PC-9 (cell line): ENCODE data around the gene LYZL6. TPM values are rescaled to one million over a fixed set of nuclear protein-coding genes. Genes with fewer than 3 reads are reported as not detected.

Source experiments
- BruUV-seq: library from RNA; stranded (reverse); fragments of 400-500 nt; replicated peaks from 2 replicates; lab custom pipeline; 2021; lab: Mats Ljungman, UMichigan
- CTCF ChIA-PET: fragments of 300-600 bp; sonication (Branson Sonifier 250); formaldehyde crosslinking; loops from one replicate; lab custom pipeline; 2022; ENCODE audit warnings: antibody characterized with exemption; lab: Charles Lee
- POLR2A ChIA-PET: fragments of 300-600 bp; sonication (Branson Sonifier 250); formaldehyde crosslinking; loops from one replicate; lab custom pipeline; 2022; ENCODE audit warnings: antibody characterized with exemption; ENCODE audit not compliant: unreplicated experiment; lab: Charles Lee
- DNase-seq, 2 experiments: peaks; one replicate each; pipeline versions ENCODE4 v3.0.0 to v3.0.0-alpha.2; 2015 to 2022; ENCODE audit warnings: mixed read lengths in 1 of 2
- H2AFZ ChIP-seq: fragments of 200-600 bp; sonication (generic); 2 replicates; pipeline ENCODE4 v1.8.1; 2017; ENCODE audit warnings: antibody characterized with exemption
- H3F3A ChIP-seq: fragments of 200-600 bp; sonication (generic); 2 replicates; pipeline ENCODE4 v1.8.1; 2017; ENCODE audit warnings: antibody characterized with exemption, mild to moderate bottlenecking, low read depth; ENCODE audit not compliant: insufficient read depth
- H3K27ac ChIP-seq: fragments of 200-600 bp; sonication (generic); 2 replicates; pipeline ENCODE4 v1.6.1; 2016; ENCODE audit warnings: mixed run types
- H3K27me3 ChIP-seq: fragments of 200-600 bp; sonication (generic); 2 replicates; pipeline ENCODE4 v1.6.1; 2016; ENCODE audit warnings: low read depth, mixed run types; ENCODE audit not compliant: insufficient read depth
- H3K36me3 ChIP-seq: fragments of 200-600 bp; sonication (generic); 2 replicates; pipeline ENCODE4 v1.6.1; 2016; ENCODE audit warnings: low read depth, mixed run types
- H3K4me1 ChIP-seq: fragments of 200-600 bp; sonication (generic); replicated peaks from 2 replicates; pipeline ENCODE4 v1.6.1; 2016; ENCODE audit warnings: mixed run types; ENCODE audit not compliant: insufficient read depth
- H3K4me2 ChIP-seq: fragments of 200-600 bp; sonication (generic); 2 replicates; pipeline ENCODE4 v1.6.1; 2017; ENCODE audit warnings: mixed run types
- H3K4me3 ChIP-seq: fragments of 200-600 bp; sonication (generic); 2 replicates; pipeline ENCODE4 v1.6.1; 2016; ENCODE audit warnings: mixed run types
- H3K79me2 ChIP-seq: fragments of 200-600 bp; sonication (generic); 2 replicates; pipeline ENCODE4 v1.6.1; 2017; ENCODE audit warnings: low read depth, mixed run types
- H3K9me2 ChIP-seq: fragments of 200-600 bp; sonication (generic); 2 replicates; pipeline ENCODE4 v1.8.1; 2017; ENCODE audit warnings: mild to moderate bottlenecking; ENCODE audit not compliant: insufficient read depth
- H3K9me3 ChIP-seq: fragments of 200-600 bp; sonication (generic); 2 replicates; pipeline ENCODE4 v1.8.1; 2016; ENCODE audit warnings: low read depth; ENCODE audit not compliant: insufficient read depth
- H4K20me1 ChIP-seq: fragments of 200-600 bp; sonication (generic); 2 replicates; pipeline ENCODE4 v1.8.1; 2017; ENCODE audit not compliant: insufficient read depth
- CTCF ChIP-seq: fragments of 200-600 bp; sonication (generic); conservative IDR thresholded peaks from 2 replicates; pipeline ENCODE4 v1.6.1; 2017; ENCODE audit warnings: mixed run types, antibody characterized with exemption, mild to moderate bottlenecking, moderate library complexity
- EZH2 ChIP-seq: fragments of 200-600 bp; sonication (generic); IDR thresholded peaks from 2 replicates; pipeline ENCODE4 v1.8.0; 2017; ENCODE audit warnings: antibody characterized with exemption, low read depth
- intact Hi-C: fragments of 100-400 bp; cut with micrococcal nuclease; formaldehyde crosslinking; loops from one replicate; pipeline ENCODE4 v1.10.0; 2022; ENCODE audit not compliant: unreplicated experiment
- total RNA-seq: library from RNA; stranded (reverse); gene quantifications from 2 replicates; pipeline ENCODE4 v1.2.3, GENCODE V29; 2021

LYZL6 gene
- total RNA-seq, 1 experiment from 2014 or later: not detected

- no peaks in the 10 kb centered on the region for H3K36me3 ChIP-seq
- no TSS peak for BruUV-seq
- no peaks in the 10 kb centered on the region for H3F3A ChIP-seq
- no peak overlapping the region for H3K27ac ChIP-seq
- intact Hi-C loops: no loop called here
- H4K20me1 ChIP-seq: no peaks in the 10 kb centered on the region
- TF ChIP-seq CTCF (no peak), EZH2 (no peak)
- DNase-seq: no peak
- no peak overlapping the region for H3K4me2 ChIP-seq
- peaks cover 23% of the 10 kb centered on the region for H3K27me3 ChIP-seq
- H3K79me2 ChIP-seq: no peaks in the 10 kb centered on the region
- POLR2A ChIA-PET: no interaction called here
- H3K4me1 ChIP-seq: no peaks in the 10 kb centered on the region
- H3K4me3 ChIP-seq: no peak overlapping the region
- H3K9me2 ChIP-seq: no peaks in the 10 kb centered on the region
- no peaks in the 10 kb centered on the region for H3K9me3 ChIP-seq
- CTCF ChIA-PET: no interaction called here
- H2AFZ ChIP-seq: no peak overlapping the region
Measured at GRCh38 chr17:35909408-35909807, 34.1 kb downstream of the LYZL6 start.

- Histone ChIP-seq H3K79me2 (no peaks in the 10 kb centered on the region), H3K27ac (no peak overlapping the region), H3K4me2 (no peak overlapping the region), H3K9me3 (no peaks in the 10 kb centered on the region), H4K20me1 (no peaks in the 10 kb centered on the region), H3K36me3 (no peaks in the 10 kb centered on the region), H2AFZ (no peak overlapping the region), H3K4me1 (no peaks in the 10 kb centered on the region), H3K27me3 (peaks cover 19% of the 10 kb centered on the region), H3K4me3 (no peak overlapping the region), H3F3A (no peaks in the 10 kb centered on the region), H3K9me2 (no peaks in the 10 kb centered on the region)
- intact Hi-C loops: no loop called here
- DNase-seq: no peak
- TF ChIP-seq EZH2 (no peak), CTCF (no peak)
- ChIA-PET CTCF (no interaction called here), POLR2A (no interaction called here)
- BruUV-seq: no TSS peak
Measured at GRCh38 chr17:35907691-35908090, 35.8 kb downstream of the LYZL6 start.

- Histone ChIP-seq H3K27me3 (peaks cover 19% of the 10 kb centered on the region), H3K4me3 (no peak overlapping the region), H3K27ac (no peak overlapping the region), H3K9me2 (no peaks in the 10 kb centered on the region), H2AFZ (no peak overlapping the region), H3K4me1 (no peaks in the 10 kb centered on the region), H3K4me2 (no peak overlapping the region), H3K79me2 (no peaks in the 10 kb centered on the region), H3K36me3 (no peaks in the 10 kb centered on the region), H3K9me3 (no peaks in the 10 kb centered on the region), H3F3A (no peaks in the 10 kb centered on the region), H4K20me1 (no peaks in the 10 kb centered on the region)
- intact Hi-C loops: no loop called here
- DNase-seq: no peak
- ChIA-PET POLR2A (no interaction called here), CTCF (no interaction called here)
- BruUV-seq: no TSS peak
- no peak for TF ChIP-seq CTCF
- no peak for TF ChIP-seq EZH2
Measured at GRCh38 chr17:35906926-35907637, 36.4 kb downstream of the LYZL6 start.
